Breast epithelium (tissue), 4 donors: ENCODE measurements around the gene AMPH. TPM values are rescaled to one million over a fixed set of nuclear protein-coding genes. Genes with fewer than 3 reads are reported as not detected.

Experiments used
- DNase-seq, 2 donors: peaks; one replicate each; pipeline ENCODE4 v3.0.0-alpha.2; 2019; ENCODE audit warnings: low spot score in 2 of 2
- H3K27ac ChIP-seq, 2 donors: fragments of 200-600 bp; sonication (generic) in 1 of 2; one replicate each; pipeline ENCODE4 v1.5.1; 2016 to 2019; ENCODE audit warnings: mild to moderate bottlenecking in 1 of 2
- H3K27me3 ChIP-seq, 2 donors: fragments of 200-600 bp; sonication (generic) in 1 of 2; one replicate each; pipeline versions ENCODE4 v1.5.1 to v1.6.0; 2017 to 2019; ENCODE audit warnings: control low read depth in 1 of 2, mild to moderate bottlenecking in 1 of 2
- H3K36me3 ChIP-seq: fragments of 200-600 bp; one replicate; pipeline ENCODE4 v1.5.1; 2019
- H3K4me1 ChIP-seq, 2 donors: fragments of 200-600 bp; sonication (generic); one replicate each; pipeline ENCODE4 v1.5.1; 2016 to 2019; ENCODE audit warnings: control low read depth in 1 of 2
- H3K4me3 ChIP-seq, 3 donors: fragments of 200-600 bp; sonication (generic); 1 replicate in 2 of 3; 2 replicates in 1 of 3; pipeline ENCODE4 v1.5.1; 2016 to 2019; ENCODE audit warnings: mild to moderate bottlenecking in 3 of 3, moderate library complexity in 2 of 3
- H3K9me3 ChIP-seq, 2 donors: fragments of 200-600 bp; sonication (generic) in 1 of 2; one replicate each; pipeline ENCODE4 v1.5.1; 2016 to 2019; ENCODE audit warnings: control low read depth in 1 of 2
- CTCF ChIP-seq, 3 donors: fragments of 450-650 bp; IDR thresholded peaks; one replicate each; pipeline ENCODE4 v1.5.1; 2016 to 2017; ENCODE audit warnings: antibody characterized with exemption in 3 of 3, mild to moderate bottlenecking in 3 of 3, moderate library complexity in 3 of 3
- POLR2A ChIP-seq: fragments of 450-650 bp; IDR thresholded peaks from one replicate; pipeline ENCODE4 v1.6.1; 2016; ENCODE audit warnings: antibody characterized with exemption, mild to moderate bottlenecking, moderate library complexity
- POLR2AphosphoS5 ChIP-seq, 3 donors: sonication (generic); formaldehyde crosslinking; IDR thresholded peaks; one replicate each; pipeline ENCODE4 v1.6.1; 2017; ENCODE audit warnings: antibody characterized with exemption in 3 of 3
- intact Hi-C: fragments of 100-400 bp; cut with DNase I; formaldehyde crosslinking; loops from one replicate; pipeline ENCODE4 v1.15.1; 2023; ENCODE audit warnings: low total_unique reads
- total RNA-seq, 3 donors: library from RNA; depleted of rRNA; stranded (reverse); fragments of >200 nt; gene quantifications; one replicate each; pipeline ENCODE4 v1.1.0, GENCODE V29; 2016

Gene AMPH
- total RNA-seq, 3 donors from 2014 or later, result 5.0 to 31.0 (median 15.1) TPM

GRCh38 chr7:38535073-38535472 is 96.1 kb downstream of the AMPH start:
- Histone ChIP-seq H3K4me3 (no peak overlapping the region), H3K4me1 (no peaks in the 10 kb centered on the region), H3K27ac (no peak overlapping the region), H3K36me3 (no peaks in the 10 kb centered on the region), H3K9me3 (no peaks in the 10 kb centered on the region), H3K27me3 (no peaks in the 10 kb centered on the region)
- TF ChIP-seq POLR2AphosphoS5 (IDR thresholded peaks at IDR 0.05) (no peak), POLR2A (no peak), CTCF (IDR thresholded peaks at IDR 0.05) (no peak)
- no peak for DNase-seq
- intact Hi-C loops, result no loop called here

GRCh38 chr7:38525857-38526256 is 105.3 kb downstream of the AMPH start:
- TF ChIP-seq POLR2AphosphoS5 (IDR thresholded peaks at IDR 0.05) (no peak), POLR2A (no peak), CTCF (IDR thresholded peaks at IDR 0.05) (no peak)
- H3K4me3 ChIP-seq, result no peak overlapping the region

GRCh38 chr7:38524786-38525185 is 106.4 kb downstream of the AMPH start:
- Histone ChIP-seq H3K9me3 (no peaks in the 10 kb centered on the region), H3K27ac (no peak overlapping the region), H3K36me3 (no peaks in the 10 kb centered on the region), H3K4me3 (no peak overlapping the region), H3K27me3 (no peaks in the 10 kb centered on the region), H3K4me1 (no peaks in the 10 kb centered on the region)
- TF ChIP-seq POLR2A, result no peak
- no peak for TF ChIP-seq CTCF (IDR thresholded peaks at IDR 0.05)
- TF ChIP-seq POLR2AphosphoS5 (IDR thresholded peaks at IDR 0.05), result no peak
- intact Hi-C loops, result no loop called here
- DNase-seq, result no peak

More at GRCh38 chr7:38525857-38526256, 105.3 kb downstream of the AMPH start:
- H3K27me3 ChIP-seq, result no peaks in the 10 kb centered on the region
- no peaks in the 10 kb centered on the region for H3K9me3 ChIP-seq
- intact Hi-C loops, result no loop called here
- DNase-seq, result no peak
- H3K36me3 ChIP-seq, result no peaks in the 10 kb centered on the region
- no peak overlapping the region for H3K27ac ChIP-seq
- H3K4me1 ChIP-seq, result no peaks in the 10 kb centered on the region

GRCh38 chr7:38520741-38521140 is 110.4 kb downstream of the AMPH start:
- TF ChIP-seq POLR2AphosphoS5 (IDR thresholded peaks at IDR 0.05) (no peak), POLR2A (no peak), CTCF (IDR thresholded peaks at IDR 0.05) (no peak)
- DNase-seq, result no peak

GRCh38 chr7:38518541-38518940 is 112.6 kb downstream of the AMPH start:
- intact Hi-C loops, result no loop called here
- no peak overlapping the region for H3K27ac ChIP-seq
- DNase-seq, result no peak
- no peak overlapping the region for H3K4me3 ChIP-seq
- TF ChIP-seq CTCF (IDR thresholded peaks at IDR 0.05) (no peak), POLR2A (no peak), POLR2AphosphoS5 (IDR thresholded peaks at IDR 0.05) (no peak)
- H3K4me1 ChIP-seq, result no peaks in the 10 kb centered on the region
- H3K9me3 ChIP-seq, result peaks cover 17 to 21% of the 10 kb centered on the region in 2 donors
- H3K27me3 ChIP-seq, result no peaks in the 10 kb centered on the region
- H3K36me3 ChIP-seq, result no peaks in the 10 kb centered on the region

More at GRCh38 chr7:38520741-38521140, 110.4 kb downstream of the AMPH start:
- no peaks in the 10 kb centered on the region for H3K4me1 ChIP-seq
- H3K36me3 ChIP-seq, result no peaks in the 10 kb centered on the region
- peaks cover 10 to 16% of the 10 kb centered on the region in 2 donors for H3K9me3 ChIP-seq
- no peak overlapping the region for H3K4me3 ChIP-seq
- no peaks in the 10 kb centered on the region for H3K27me3 ChIP-seq
- H3K27ac ChIP-seq, result no peak overlapping the region
- intact Hi-C loops, result no loop called here
